Measurements from ENCODE around the gene ELAC1.

DNA sequence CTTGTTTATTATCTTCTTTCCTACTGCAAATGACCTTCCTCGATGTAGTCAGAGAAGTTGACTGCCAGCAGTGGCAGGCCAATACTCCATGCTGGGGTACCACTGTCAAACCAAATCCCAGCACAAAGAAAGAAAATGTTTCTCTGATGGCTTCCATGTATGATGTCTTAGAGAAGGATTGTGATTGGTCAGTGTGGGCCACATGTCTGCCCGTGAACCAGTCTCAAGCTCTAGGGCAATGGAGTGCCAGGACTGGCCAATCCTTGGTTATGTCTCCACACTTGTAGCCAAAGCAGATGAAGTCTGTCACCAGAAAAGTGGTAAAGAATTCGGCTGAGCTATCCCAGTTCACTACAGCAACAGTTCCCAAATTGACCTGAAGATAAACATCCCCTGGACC is 44.6 kb downstream of the ELAC1 start:
- TF ChIP-seq, protein P1, sequence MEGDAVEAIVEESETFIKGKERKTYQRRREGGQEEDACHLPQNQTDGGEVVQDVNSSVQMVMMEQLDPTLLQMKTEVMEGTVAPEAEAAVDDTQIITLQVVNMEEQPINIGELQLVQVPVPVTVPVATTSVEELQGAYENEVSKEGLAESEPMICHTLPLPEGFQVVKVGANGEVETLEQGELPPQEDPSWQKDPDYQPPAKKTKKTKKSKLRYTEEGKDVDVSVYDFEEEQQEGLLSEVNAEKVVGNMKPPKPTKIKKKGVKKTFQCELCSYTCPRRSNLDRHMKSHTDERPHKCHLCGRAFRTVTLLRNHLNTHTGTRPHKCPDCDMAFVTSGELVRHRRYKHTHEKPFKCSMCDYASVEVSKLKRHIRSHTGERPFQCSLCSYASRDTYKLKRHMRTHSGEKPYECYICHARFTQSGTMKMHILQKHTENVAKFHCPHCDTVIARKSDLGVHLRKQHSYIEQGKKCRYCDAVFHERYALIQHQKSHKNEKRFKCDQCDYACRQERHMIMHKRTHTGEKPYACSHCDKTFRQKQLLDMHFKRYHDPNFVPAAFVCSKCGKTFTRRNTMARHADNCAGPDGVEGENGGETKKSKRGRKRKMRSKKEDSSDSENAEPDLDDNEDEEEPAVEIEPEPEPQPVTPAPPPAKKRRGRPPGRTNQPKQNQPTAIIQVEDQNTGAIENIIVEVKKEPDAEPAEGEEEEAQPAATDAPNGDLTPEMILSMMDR (conservative IDR thresholded peaks at IDR 0.05) = no peak
- TF ChIP-seq ZFX (IDR thresholded peaks at IDR 0.05) = no peak

Data from C4-2B (cell line).